H1 (cell line): ENCODE results near the gene NR3C2.

Experiments used
- BCL11A ChIP-seq, 2 experiments: IDR thresholded peaks; one replicate each; pipeline ENCODE4 v1.6.1; 2011; ENCODE audit warnings: low read depth in 2 of 2, low read length in 2 of 2, mild to moderate bottlenecking in 2 of 2
- BRCA1 ChIP-seq: IDR thresholded peaks from 2 replicates; pipeline ENCODE4 v1.6.1; 2012; ENCODE audit warnings: low read depth, low read length, improper control_type of control experiment
- CTCF ChIP-seq, 3 experiments: IDR thresholded peaks; 1 replicate in 2 of 3; 2 replicates in 1 of 3; pipeline versions ENCODE4 v1.5.1 to v1.6.1; 2011; ENCODE audit warnings: low read length in 3 of 3, mild to moderate bottlenecking in 3 of 3, inconsistent platforms in 2 of 3, low read depth in 1 of 3, moderate library complexity in 1 of 3; ENCODE audit not compliant: insufficient read depth in 1 of 3; ENCODE audit errors: control extremely low read depth in 1 of 3
- EP300 ChIP-seq, 2 experiments: IDR thresholded peaks; 1 replicate in 1 of 2; 2 replicates in 1 of 2; pipeline ENCODE4 v1.6.1; 2011 to 2012; ENCODE audit warnings: low read depth in 2 of 2, low read length in 2 of 2, mild to moderate bottlenecking in 2 of 2, borderline replicate concordance in 1 of 2, inconsistent platforms in 1 of 2, moderate library complexity in 1 of 2
- JUN ChIP-seq: IDR thresholded peaks from 2 replicates; pipeline ENCODE4 v1.6.1; 2011; ENCODE audit warnings: low read depth, mild to moderate bottlenecking, improper control_type of control experiment, low read length
- JUND ChIP-seq: IDR thresholded peaks from 2 replicates; pipeline ENCODE4 v1.6.1; 2011; ENCODE audit warnings: mild to moderate bottlenecking, improper control_type of control experiment, low read length
- POLR2A ChIP-seq, 2 experiments: IDR thresholded peaks; 1 replicate in 1 of 2; 2 replicates in 1 of 2; pipeline ENCODE4 v1.6.1; 2011; ENCODE audit warnings: low read depth in 2 of 2, low read length in 2 of 2, mild to moderate bottlenecking in 2 of 2; ENCODE audit errors: control extremely low read depth in 1 of 2
- POLR2AphosphoS5 ChIP-seq: IDR thresholded peaks from 2 replicates; pipeline ENCODE4 v1.6.1; 2011; ENCODE audit warnings: low read depth, low read length
- POU5F1 ChIP-seq: IDR thresholded peaks from 2 replicates; pipeline ENCODE4 v1.6.1; 2011; ENCODE audit warnings: low read depth, mild to moderate bottlenecking, low read length, moderate library complexity
- RAD21 ChIP-seq, 2 experiments: IDR thresholded peaks in 1 of 2; conservative IDR thresholded peaks in 1 of 2; 2 replicates each; pipeline ENCODE4 v1.6.1; 2011; ENCODE audit warnings: low read depth in 2 of 2, low read length in 2 of 2, improper control_type of control experiment in 1 of 2, inconsistent platforms in 1 of 2, mild to moderate bottlenecking in 1 of 2, moderate library complexity in 1 of 2
- RFX5 ChIP-seq: IDR thresholded peaks from 2 replicates; pipeline ENCODE4 v1.6.1; 2011; ENCODE audit warnings: low read depth, low read length, improper control_type of control experiment, borderline replicate concordance
- SIRT6 ChIP-seq: IDR thresholded peaks from one replicate; pipeline ENCODE4 v1.7.1; 2012; ENCODE audit warnings: low read length, inconsistent platforms
- SRF ChIP-seq: IDR thresholded peaks from 2 replicates; pipeline ENCODE4 v1.6.1; 2011; ENCODE audit warnings: mild to moderate bottlenecking, low read depth, low read length, moderate library complexity
- YY1 ChIP-seq: IDR thresholded peaks from 2 replicates; pipeline ENCODE4 v1.6.1; 2011; ENCODE audit warnings: low read depth, mild to moderate bottlenecking, low read length

GRCh38 chr4:148081745-148082144 lies 360.5 kb downstream of the NR3C2 start:
- no peak for TF ChIP-seq CTCF (IDR thresholded peaks at IDR 0.05; ENCODE audit: control extremely low read depth in 1 of 3, insufficient read depth in 1 of 3, low read depth in 1 of 3, low read length in 3 of 3)
- TF ChIP-seq BRCA1, result no peak
- no peak for TF ChIP-seq POLR2AphosphoS5
- TF ChIP-seq BCL11A (IDR thresholded peaks at IDR 0.05; ENCODE audit: low read depth in 2 of 2, low read length in 2 of 2), result no peak
- no peak for TF ChIP-seq POU5F1
- TF ChIP-seq EP300 (IDR thresholded peaks at IDR 0.05; ENCODE audit: borderline replicate concordance in 1 of 2, low read depth in 2 of 2, low read length in 2 of 2), result no peak
- no peak for TF ChIP-seq JUN
- no peak for TF ChIP-seq SRF
- TF ChIP-seq SIRT6, result no peak
- TF ChIP-seq RAD21 (IDR thresholded peaks at IDR 0.05 in 1 of 2, conservative IDR thresholded peaks at IDR 0.05 in 1 of 2; ENCODE audit: low read depth in 2 of 2, low read length in 2 of 2), result no peak
- no peak for TF ChIP-seq YY1
- TF ChIP-seq POLR2A (IDR thresholded peaks at IDR 0.05; ENCODE audit: control extremely low read depth in 1 of 2, low read depth in 2 of 2, low read length in 2 of 2), result no peak
- TF ChIP-seq RFX5, result no peak
- TF ChIP-seq JUND, result no peak
